GM19452 (cell line): ENCODE results near the gene CERS2.

Experiments
- ATAC-seq: cut with Tn5 transposase; IDR thresholded peaks from one replicate; pipeline ENCODE4 v1.9.1; 2021; ENCODE audit not compliant: unreplicated experiment

CERS2 gene

DNA sequence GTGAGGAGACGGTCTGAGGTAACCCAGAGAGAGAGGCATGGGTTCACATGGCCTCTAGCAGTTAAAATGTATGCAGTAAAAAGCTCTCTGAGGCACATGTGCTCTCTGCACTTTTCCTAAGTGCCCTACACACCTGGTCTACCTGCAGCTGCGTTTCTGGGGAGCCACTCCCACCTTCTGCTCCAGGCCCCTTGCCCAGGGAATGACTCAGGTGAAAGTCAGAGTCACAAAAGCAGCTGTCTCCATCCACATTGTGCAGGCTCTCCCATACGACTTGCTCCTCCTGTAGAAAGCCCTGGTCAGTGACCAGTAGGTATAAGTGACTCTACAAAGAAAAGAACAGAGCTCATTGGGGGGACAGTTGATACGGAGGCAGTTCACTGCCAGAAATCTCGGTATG, 23.3 kb upstream of the CERS2 start:
- ATAC-seq, result no peak

DNA sequence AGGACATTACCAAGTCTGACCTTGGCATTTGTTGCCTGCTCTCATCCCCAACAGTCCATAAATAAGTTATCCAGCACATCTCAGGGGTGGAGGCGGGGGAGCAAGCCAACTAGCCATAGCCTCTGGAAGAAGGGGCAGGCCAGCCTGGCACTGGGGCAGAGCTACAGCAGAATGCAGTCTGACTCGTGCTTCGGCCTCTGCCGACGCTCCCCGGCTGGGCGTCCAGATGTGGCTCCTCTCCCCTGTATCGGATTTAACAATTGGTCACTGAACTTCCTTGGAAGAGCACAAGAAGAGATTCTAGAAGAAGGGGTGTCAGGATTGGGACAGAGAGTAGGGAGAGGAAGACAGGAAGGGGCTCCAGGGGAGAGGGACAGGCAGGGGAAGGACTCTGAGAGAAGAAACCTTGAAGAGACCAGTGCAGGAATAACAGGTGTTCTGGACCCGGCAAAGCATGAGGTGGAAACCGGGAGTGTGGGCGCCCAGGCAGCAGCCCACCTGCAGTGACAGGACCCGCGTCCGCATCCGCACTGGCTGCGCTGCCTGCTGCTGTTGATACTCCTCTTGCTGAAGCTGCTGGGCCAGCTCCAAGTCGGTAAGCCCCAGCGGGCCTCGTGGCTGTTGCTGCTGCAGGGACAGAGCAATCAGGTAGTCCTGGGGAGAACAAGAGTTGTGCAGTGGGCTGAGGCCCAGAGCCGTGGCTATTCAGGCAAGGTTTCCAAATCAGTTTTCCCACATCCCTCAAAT, 22.7 kb upstream of the CERS2 start:
- ATAC-seq, result no peak

DNA sequence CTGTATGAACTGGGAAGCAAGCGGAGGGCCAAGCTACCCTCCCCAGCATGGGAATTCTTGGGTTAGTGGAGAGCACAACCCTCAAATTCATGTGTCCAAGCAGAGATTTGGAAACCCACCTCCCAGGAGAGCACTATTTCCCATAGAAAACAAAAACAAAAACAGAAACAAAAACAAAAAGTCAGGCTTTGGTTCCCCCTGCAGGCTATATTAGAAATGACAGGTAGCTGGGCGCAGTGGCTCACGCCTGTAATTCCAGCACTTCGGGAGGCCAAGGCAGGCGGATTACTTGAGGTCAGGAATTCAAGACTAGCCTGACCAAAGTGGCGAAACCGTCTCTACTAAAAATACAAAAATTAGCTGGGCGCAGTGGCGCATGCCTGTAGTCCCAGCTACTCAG, 21.3 kb upstream of the CERS2 start:
- ATAC-seq, result no peak

DNA sequence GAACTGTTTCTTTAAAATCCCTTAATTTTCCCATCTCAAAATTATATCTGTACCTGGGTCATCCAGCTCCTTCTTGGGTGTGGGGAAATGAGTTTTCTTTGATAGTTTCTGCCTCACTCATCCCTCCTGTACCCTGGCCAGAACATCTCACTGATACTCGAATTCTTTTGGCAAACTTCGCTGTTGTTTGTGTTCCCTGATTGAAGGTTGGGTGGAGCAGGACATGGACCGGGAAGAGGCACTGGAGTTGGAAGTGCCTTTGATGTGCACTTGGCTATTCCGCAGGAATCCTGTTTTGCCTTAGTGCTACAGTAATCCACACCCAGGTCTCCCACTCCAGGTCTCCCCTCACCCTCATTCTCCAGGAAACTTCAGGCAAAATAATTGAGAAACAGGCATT, 20.8 kb upstream of the CERS2 start:
- no peak for ATAC-seq

DNA sequence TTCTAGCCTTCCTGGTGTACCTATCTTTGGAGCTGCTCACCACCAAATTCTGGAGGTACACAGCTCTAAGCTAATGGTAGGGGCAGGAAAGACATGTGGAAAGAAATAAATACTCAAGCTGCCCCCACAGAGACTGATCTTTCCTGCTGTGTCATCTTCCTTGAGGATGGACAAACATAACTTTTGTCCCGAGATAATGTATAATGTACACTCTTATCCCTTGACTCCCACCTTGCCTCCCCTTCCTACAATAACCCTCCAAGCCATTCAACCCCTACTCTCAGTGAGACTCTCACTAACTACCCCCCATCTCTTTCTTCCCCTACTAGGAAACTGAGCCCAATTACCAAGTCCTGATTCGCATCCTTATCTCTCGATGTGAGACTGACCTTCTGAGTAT, 19.6 kb upstream of the CERS2 start:
- ATAC-seq, result no peak

DNA sequence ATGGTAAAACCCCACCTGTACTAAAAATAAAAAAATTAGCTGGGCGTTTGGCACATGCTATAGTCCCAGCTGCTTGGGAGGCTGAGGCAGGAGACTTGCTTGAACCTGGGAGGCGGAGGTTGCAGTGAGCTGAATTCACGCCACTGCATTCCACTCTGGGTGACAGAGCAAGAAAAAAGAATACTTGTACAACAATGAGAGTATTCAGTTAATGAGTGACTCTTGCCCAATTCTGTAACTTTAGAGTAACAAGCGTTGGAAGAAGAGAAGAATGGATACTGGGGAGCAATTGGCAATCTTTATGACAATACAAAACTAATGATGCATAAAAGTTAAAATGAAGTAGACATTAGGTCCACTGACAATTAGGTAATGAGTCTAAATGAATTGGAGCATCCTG, 18.0 kb upstream of the CERS2 start:
- ATAC-seq, result no peak

DNA sequence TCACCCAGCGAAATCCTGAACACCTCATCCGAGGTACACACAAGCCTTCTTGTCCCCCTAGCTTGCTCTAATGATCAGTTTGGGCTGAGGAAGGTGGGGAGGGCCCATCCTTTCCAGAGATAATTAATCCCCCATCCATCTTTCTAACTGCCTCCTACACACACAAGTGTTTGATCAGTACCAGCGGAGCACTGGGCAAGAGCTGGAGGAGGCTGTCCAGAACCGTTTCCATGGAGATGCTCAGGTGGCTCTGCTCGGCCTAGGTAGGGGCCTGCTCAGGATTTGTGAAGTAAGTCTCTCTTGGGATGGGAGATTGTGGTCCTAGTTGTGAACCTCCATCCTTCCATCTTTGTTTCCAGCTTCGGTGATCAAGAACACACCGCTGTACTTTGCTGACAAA, 13.3 kb upstream of the CERS2 start:
- ATAC-seq, result no peak

DNA sequence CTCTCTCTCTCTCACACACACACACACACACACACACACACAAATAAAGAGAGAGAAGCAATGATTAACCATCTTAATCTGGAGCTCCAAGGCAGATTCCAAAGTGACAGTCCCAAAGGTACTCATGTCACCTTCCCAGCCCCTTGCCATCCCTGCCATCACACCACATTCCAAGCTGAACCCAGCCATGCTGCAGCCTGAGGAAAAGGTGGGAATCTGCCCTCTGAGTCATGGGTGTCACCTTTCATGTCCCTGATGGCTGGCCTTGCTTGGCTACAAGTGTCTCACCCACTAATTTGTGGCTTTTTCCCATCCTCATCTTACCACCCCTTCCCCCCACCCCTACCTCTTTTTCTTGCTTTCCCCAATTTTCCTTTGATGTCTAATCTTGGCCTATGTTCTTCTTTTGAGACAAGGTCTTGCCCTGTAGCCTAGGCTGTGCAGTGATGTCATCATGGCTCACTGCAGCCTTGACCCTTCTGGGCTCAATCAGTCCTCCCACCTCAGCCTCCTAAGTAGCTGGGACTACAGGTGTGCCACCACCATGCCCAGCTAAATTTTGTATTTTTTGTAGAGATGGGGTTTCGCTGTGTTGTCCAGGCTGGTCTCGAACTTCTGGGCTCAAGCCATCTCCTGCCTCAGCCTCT, 10.7 kb upstream of the CERS2 start:
- no peak for ATAC-seq

DNA sequence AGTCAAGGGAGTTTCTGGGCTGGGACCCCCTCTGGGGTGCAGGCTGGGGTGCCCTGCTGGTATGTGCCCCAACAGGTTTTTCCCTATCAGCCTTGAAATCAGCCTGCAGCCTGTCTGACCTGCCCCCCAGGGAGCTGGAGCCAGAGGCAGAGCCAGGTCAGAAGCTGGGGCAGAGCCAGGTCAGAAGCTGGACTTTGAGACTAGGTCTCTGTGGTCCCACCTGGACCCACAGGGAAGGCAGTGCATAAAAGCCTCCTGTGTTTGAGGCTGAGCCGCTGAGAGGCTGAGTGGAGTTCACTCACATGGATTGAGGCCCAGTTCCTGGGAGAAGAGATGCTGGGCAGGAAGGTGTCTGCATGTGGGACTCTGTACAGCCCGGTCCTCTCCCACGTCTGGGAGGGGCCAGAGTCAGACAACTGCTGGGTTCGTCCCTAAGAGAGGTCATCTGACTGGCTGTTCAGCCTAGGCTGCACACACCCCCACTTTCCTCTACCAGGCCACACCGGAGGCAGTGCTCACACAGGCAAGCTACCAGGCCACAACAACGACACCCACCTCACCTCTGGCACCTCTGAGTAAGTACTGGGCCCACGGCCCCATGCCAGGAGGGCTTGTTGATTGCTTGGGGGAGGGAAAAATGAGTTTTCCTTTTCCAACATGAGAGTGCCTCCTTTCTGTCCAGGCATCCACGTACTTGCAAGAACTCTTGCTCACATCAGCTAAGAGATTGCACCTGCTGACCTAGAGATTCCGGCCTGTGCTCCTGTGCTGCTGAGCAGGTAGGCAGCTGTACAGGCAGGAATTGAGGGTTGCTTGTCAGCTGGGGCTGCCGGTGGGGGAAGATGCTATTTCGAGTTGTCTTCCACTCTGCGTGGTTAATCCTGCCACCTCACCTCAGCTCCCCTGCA, 7.4 kb upstream of the CERS2 start, which contains the start of gene ANXA9:
ANXA9 (plus strand) TSS at position 488 of the 908 bp plus-strand sequence. CDS start 814 bp downstream, outside the sequence.
- ATAC-seq, result no peak

DNA sequence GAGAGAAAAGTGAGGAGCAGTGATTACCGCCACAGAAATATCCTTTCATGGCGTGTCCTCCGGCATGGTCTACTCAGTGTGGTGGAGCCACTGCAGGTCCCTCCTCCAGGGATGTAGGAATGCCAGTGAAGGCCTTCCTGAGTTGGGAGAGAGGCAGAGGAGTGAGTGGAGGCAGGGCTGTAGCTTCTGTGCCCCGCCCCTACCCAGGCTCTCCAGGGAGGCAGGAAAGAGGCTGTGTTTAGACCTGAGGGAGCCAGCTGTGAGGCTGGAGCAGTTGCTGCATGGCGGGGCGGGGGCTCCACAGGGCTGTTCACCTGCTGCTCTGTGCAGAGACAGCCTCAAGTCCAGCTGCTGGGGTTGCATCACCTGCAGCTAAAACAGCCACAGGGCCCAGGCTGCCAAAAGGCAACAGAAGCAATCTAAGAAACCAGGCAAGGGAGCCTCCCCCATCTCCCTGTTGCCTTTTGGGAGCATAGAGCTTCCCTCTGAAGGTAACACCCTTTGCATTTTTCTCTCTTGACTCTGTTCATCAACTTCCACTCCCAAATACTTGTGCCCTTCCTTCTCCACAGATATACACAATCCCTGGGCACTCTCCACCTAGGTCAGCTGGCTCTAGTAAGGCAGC, 6.7 kb upstream of the CERS2 start:
- no peak for ATAC-seq

DNA sequence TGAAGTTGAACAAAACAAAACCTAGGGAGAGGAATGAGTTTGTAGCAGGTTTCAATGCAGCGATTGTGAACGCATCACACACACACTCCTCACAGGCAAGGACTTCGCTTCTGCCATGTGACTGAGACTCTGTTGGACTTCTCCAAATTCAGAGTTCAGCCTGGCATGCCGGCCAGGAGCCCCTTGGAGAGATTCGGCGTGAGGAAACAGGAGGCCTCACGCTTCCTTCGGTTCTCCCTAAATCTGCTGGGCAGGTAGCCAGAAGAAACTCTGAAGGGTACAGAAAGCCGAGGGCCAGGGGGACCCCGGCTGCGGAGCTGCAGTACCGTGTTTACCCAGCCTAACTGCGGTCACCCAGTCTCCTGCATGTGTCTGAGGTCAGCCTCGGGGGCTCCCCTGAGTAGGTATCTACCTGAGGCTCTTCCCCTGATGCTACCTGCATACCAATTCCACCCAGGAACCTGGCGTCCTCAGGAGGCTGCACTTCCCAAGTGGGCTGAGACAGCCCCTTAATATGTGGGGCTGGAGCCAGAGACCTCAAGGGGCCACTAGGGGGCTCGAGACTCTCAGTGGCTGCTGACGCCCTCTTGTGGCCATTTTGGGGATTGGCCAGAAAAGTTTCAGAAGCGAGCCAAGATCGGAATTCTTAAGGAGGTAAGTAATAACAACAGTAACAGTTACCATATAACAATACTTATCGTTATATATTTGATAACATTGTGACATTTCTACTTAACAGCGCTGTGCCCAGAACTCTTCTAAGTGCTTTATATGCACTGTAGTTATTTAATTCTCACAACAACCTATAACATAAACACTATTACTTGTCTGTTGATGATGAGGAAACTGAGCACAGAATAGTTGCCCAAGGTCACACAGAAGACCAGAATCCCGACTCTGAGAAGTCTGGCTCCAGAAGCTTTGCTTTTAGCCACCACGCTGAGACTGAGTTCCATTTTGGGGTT, 4.7 kb upstream of the CERS2 start:
- no peak for ATAC-seq

DNA sequence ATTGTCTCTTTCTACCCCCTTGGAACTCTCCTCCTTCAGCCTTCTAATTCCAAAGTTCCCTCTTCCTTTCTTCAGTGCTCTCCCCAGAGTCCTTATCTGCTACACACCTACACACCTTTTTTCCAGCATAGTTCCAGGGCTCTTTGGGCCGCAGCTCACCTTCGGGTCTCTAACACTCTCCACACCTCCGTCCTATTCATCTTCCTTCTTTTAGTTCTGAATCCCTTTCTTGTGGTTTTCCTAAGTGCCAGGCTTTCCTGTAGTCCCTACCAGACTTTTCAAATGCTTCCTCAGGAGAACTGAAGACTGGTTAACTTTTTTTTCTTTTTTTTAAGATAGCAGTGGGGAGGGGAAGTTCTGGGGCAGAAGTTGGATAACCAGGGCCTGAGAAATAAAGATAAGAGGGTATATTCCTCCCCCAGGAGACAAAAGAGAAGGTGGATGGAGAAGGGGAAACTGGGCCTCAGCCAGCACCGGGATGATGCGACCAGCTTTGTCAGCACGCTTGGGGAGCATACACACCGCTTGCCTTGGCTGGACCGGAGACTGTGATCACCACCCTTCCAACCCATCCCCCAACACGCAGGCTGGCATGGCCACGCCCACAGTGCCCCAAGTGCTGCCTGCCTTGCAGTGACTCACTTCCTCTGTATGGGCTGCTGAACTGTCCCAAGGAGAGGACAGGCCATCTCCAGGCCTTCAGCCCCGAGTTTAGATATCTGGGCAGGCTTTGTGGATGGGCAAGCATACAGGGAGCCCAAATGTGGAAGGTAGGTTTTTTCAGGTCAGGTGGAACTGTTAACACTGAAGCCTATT, 2.5 kb upstream of the CERS2 start:
- ATAC-seq, result no peak

DNA sequence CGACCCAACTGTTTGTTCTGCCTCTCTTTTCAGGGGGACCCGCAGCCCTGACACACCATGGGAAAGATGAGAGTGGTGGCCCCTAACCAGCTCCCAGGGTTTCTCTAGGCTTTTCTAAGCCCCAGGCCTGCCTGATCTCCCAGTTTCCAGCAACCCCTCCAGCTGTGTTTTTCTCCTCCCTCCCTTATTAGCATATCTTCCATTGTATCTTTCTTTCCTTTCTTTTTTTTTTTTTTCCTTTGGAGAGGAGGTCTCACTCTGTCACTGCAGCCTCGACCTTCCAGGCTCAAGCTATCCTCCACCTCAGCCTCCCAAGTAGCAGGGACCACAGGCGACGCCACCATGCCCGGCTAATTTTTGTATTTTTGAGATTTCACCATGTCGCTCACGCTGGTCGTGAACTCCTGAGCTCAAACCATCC, 1.8 kb upstream of the CERS2 start:
- ATAC-seq, result no peak

DNA sequence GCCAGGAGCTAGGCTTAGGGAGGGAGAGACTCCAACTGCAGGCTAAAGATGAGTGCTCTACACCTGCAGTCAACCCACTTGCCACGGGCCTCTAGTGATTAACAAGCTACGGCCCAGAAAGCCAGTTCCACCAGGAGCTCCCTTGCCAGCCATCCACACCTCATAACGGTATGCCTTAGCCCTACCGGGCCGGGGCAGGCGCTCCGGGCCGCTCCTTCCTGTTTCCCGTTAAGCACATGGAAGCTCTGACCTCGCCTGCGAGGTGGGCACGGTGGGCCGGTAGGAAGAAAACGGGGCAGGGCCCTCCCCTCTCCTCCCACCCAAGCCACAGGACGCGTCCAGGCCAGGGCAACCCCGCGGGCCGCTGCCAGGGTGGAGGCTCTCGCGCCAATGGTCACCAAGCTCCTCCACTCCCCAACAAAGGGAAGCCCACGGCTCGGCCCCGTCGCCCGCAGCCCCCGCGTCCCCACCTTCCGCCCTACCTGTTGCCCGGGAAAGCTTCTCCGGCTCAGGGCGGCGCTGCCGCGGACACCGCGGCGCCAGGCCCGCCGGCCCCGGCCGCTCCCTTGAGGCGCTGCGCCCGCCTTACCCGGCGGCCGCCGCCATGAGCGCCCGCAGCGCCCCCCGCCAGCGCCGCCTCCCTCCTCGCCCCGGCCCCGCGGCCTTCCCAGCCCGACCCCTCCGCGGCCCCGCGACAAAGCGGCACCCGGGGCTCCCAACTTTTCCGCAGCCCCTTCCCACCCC, 627 bp downstream of the CERS2 start:
- peak; percentile 41 for ATAC-seq

DNA sequence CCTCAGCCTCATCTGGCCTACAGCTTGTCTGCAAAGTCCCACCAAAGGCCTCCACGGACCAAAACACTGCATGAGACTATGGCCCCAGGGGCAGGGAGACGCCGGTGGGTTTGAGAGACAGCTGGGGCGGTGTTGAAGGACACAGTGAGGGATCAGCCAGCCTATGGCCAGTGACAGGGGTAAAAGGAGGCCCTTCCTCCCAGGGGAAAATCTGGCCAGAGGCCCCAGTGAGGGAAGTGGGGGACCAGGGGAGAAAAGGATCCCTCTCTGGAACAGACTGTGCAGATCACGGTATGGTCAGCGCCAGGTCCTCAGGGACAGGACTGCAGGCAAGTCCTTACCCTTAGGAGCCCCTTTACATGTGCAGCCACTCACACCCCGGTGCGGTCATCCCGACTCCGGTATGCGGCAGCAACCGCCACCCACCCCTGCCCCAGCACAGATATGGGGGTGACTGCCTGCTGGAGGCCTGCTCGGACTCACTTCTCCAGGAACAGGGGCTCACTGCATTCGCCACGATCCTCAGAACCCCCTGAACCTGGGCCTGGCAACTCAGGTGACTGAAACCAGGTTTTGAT, 1.3 kb downstream of the CERS2 start:
- ATAC-seq, result no peak

DNA sequence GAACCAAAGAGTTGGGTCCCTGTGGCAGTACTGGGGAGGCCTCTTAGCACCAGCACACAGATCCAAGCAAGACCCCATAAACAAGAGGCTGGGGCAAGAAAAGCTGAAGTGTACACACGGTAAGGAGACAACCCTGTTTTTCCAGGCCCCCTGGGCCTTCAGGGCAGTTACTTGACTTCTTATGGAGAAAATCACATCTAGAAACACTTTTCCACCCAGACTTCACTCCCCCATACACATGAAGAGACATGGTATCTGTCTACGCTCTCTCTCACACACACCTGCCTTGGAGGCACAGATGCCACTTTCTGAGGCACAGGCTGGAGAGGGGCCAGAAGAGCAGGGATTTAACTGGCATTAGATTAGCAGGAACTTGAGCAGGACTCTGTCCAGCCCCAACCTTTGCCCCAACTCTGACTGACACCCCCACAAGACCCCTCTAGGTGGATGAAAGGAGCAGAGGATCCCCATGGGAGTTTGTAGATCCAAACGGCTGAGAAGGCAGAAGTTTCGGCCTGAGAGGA, 2.2 kb downstream of the CERS2 start:
- ATAC-seq, result no peak

DNA sequence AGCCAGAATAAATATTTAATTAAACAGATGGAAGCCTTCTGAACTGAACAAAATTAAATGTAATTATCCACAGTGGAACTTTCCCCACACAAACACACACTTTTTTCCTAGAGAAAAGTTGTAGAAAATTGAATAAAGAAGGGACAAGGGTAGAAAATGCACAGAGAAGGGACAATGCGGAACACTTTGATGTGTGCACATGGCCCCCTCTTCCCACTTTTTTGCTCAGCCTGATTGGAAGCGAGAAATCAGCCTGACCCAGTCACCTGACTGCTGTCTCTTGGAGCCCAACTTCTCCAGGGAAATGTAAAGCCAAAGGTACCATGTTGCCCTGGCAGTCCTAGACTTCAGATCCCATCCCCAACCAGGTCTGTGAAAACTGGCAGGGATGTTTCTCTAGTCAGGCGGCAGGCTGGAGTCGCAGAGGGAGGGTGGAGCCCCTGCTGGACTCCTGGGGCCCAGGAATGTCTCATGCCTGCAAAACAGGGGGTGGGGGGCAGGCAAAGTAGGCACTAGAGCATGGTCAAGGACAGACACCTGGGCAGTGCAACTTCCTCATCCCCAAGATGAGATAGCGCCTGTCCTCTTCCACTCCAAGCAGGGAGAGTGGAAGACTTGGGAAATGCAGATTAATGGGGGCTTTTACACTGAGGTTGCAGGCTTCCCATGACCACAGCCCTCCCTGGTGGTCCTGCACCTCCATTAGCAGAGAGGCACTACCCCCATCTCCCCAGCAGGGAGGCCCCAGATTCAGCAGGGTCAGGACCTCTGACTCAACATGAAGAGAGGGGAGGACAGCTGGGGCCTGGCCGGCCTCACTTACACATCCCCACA, 2.8 kb downstream of the CERS2 start:
- ATAC-seq, result no peak
